CD4-positive, alpha-beta memory T cell (primary cell): ENCODE data around the gene ITCH. TPM values are rescaled to one million over a fixed set of nuclear protein-coding genes. Genes with fewer than 3 reads are reported as not detected.

ENCODE experiments used
- CTCF ChIA-PET: fragments of 350-600 bp; sonication (Branson Sonifier 250); formaldehyde crosslinking; loops from one replicate; lab custom pipeline; 2021; ENCODE audit warnings: inconsistent platforms; ENCODE audit not compliant: partially characterized antibody; lab: Charles Lee
- POLR2A ChIA-PET: fragments of 350-600 bp; sonication (Branson Sonifier 250); formaldehyde crosslinking; loops from one replicate; lab custom pipeline; 2021; ENCODE audit not compliant: partially characterized antibody; lab: Charles Lee
- DNase-seq, 5 donors: peaks; one replicate each; pipeline versions ENCODE4 v3.0.0 to v3.0.0-alpha.2; 2020 to 2022; ENCODE audit warnings: mixed read lengths in 1 of 5
- H3K27ac ChIP-seq: one replicate; pipeline ENCODE4 v1.7.0; 2013; ENCODE audit warnings: low read depth, low read length
- H3K27me3 ChIP-seq: 2 replicates; pipeline ENCODE4 v1.7.0; 2013; ENCODE audit warnings: mild to moderate bottlenecking, low read length, moderate library complexity; ENCODE audit not compliant: insufficient read depth
- H3K36me3 ChIP-seq: 2 replicates; pipeline ENCODE4 v1.7.0; 2013; ENCODE audit warnings: mild to moderate bottlenecking, low read length, moderate library complexity; ENCODE audit not compliant: insufficient read depth
- H3K4me1 ChIP-seq: 2 replicates; pipeline ENCODE4 v1.7.0; 2013; ENCODE audit warnings: mild to moderate bottlenecking, low read length, moderate library complexity; ENCODE audit not compliant: insufficient read depth
- H3K4me3 ChIP-seq, 2 donors: one replicate each; pipeline ENCODE4 v1.7.0; 2013; ENCODE audit warnings: low read length in 2 of 2, mild to moderate bottlenecking in 1 of 2
- H3K9me3 ChIP-seq, 2 donors: one replicate each; pipeline ENCODE4 v1.7.0; 2013; ENCODE audit warnings: low read length in 2 of 2, control low read depth in 1 of 2; ENCODE audit not compliant: control insufficient read depth in 1 of 2
- H3K27ac Mint-ChIP-seq, 7 donors: one replicate each; pipeline ENCODE4 v1.8.0; 2020 to 2021; ENCODE audit warnings: mixed read lengths in 7 of 7, mild to moderate bottlenecking in 6 of 7, inconsistent platforms in 3 of 7, moderate library complexity in 3 of 7
- H3K27me3 Mint-ChIP-seq, 2 donors: one replicate each; pipeline ENCODE4 v1.8.0; 2020 to 2021; ENCODE audit warnings: mixed read lengths in 2 of 2
- H3K36me3 Mint-ChIP-seq, 2 donors: one replicate each; pipeline ENCODE4 v1.8.0; 2020 to 2021; ENCODE audit warnings: mixed read lengths in 2 of 2, inconsistent platforms in 1 of 2, mild to moderate bottlenecking in 1 of 2
- H3K4me1 Mint-ChIP-seq, 4 donors: one replicate each; pipeline ENCODE4 v1.8.0; 2020 to 2021; ENCODE audit warnings: mixed read lengths in 4 of 4, mild to moderate bottlenecking in 1 of 4
- H3K4me3 Mint-ChIP-seq, 8 donors: one replicate each; pipeline ENCODE4 v1.8.0; 2020 to 2021; ENCODE audit warnings: mixed read lengths in 8 of 8, mild to moderate bottlenecking in 7 of 8, moderate library complexity in 6 of 8, inconsistent platforms in 3 of 8
- H3K9me3 Mint-ChIP-seq, 8 donors: one replicate each; pipeline ENCODE4 v1.8.0; 2020 to 2021; ENCODE audit warnings: mixed read lengths in 8 of 8, mild to moderate bottlenecking in 5 of 8, inconsistent platforms in 3 of 8, moderate library complexity in 1 of 8
- intact Hi-C: fragments of 100-400 bp; cut with micrococcal nuclease; formaldehyde crosslinking; loops from one replicate; pipeline ENCODE4 v1.15.1; 2023
- polyA plus RNA-seq, 2 donors: library from polyadenylated mRNA; unstranded; fragments of 300-500 nt; fragmentation: Illumina TruSeq; gene quantifications; one replicate each; pipeline ENCODE4 v1.2.3, GENCODE V29; 2021
- total RNA-seq, 2 experiments: library from RNA; stranded (reverse); gene quantifications; one replicate each; pipeline ENCODE4 v1.2.3, GENCODE V29; 2021

Gene ITCH
- total and polyA plus RNA-seq, 4 experiments from 2014 or later = 9.7 to 68.9 (median 42.2) TPM

DNA sequence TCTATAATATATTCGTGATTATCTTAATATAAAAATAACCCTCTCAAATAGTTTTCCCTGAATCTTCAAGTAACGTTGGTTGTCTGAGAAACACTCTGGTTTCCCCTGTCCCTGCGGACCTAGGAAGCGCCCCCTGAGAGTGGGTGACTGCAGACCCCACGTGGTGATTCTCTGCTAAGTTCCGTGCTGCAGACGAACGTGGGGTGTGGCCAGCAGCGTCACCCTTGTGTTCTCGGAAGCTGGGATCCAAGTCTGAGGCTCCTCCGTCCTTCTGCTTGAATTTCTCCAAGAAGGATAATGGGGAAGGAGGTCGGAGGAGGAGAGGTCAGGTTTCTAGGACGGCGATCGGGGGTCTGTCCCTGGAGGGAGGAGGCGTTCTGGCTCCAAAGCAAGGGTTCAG is 178.8 kb downstream of the ITCH start:
- peaks cover 14 to 35% of the 10 kb centered on the region in 2 donors for H3K36me3 Mint-ChIP-seq
- Histone ChIP-seq H3K27ac (peak overlapping the region; percentile 77), H3K36me3 (peaks cover 10% of the 10 kb centered on the region), H3K9me3 (no peaks in the 10 kb centered on the region), H3K4me3 (no peak overlapping the region), H3K4me1 (peaks cover 46% of the 10 kb centered on the region), H3K27me3 (no peaks in the 10 kb centered on the region)
- no peaks in the 10 kb centered on the region for H3K9me3 Mint-ChIP-seq
- ChIA-PET CTCF (interaction anchor here (10.0 kb wide), 1 partner anchor 165 kb away, joined by 148 read pairs; the partner anchor contains the start of gene TP53INP2), POLR2A (interaction anchor here (1.1 kb wide), 1 partner anchor 19 kb away, joined by 3 read pairs; no protein-coding TSS in a partner anchor)
- DNase-seq = no peak
- H3K27ac Mint-ChIP-seq = peak overlapping the region; percentile 88 to 95 (median 91)
- no peaks in the 10 kb centered on the region for H3K27me3 Mint-ChIP-seq
- intact Hi-C loops = no loop called here
- peak overlapping the region in 5 of 8 donors; percentile 20 to 74 (median 55) for H3K4me3 Mint-ChIP-seq
- H3K4me1 Mint-ChIP-seq = peaks cover 26 to 59% (median 47%) of the 10 kb centered on the region in 4 donors

DNA sequence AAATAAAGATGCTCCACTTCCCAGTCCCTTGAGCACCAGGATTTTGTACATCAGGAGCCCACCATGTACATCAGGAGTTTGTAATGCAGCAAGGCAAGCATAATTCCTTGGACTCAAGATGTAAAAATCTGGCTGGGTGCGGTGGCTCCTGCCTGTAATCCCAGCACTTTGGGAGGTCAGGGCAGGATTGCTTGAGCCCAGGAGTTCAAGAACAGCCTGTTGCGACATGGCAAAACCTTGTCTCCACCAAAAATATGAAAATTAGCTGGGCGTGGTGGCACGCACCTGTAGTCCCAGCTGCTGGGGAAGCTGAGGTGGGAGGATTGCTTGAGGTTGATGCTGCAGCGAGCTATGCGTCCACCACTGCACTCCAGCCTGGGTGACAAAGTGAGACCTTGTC is 179.4 kb downstream of the ITCH start:
- Histone ChIP-seq H3K36me3 (peaks cover 7% of the 10 kb centered on the region), H3K4me3 (no peak overlapping the region), H3K27ac (peak overlapping the region; percentile 77), H3K4me1 (peaks cover 46% of the 10 kb centered on the region), H3K27me3 (no peaks in the 10 kb centered on the region), H3K9me3 (no peaks in the 10 kb centered on the region)
- no peaks in the 10 kb centered on the region for H3K9me3 Mint-ChIP-seq
- peak overlapping the region; percentile 88 to 95 (median 91) for H3K27ac Mint-ChIP-seq
- H3K27me3 Mint-ChIP-seq = no peaks in the 10 kb centered on the region
- peaks cover 22 to 54% (median 43%) of the 10 kb centered on the region in 4 donors for H3K4me1 Mint-ChIP-seq
- peaks cover 9 to 30% of the 10 kb centered on the region in 2 donors for H3K36me3 Mint-ChIP-seq
- DNase-seq = no peak
- POLR2A ChIA-PET = interaction anchor here (0.7 to 1.1 kb wide), 3 partner anchors 16 to 168 kb away, joined by 3 to 4 read pairs (median 3); partner anchors contain the start of gene MAP1LC3A
- CTCF ChIA-PET = interaction anchor here (0.7 to 10.0 kb wide), 2 partner anchors 143 to 165 kb away, joined by 3 to 148 read pairs; partner anchors contain the start of gene TP53INP2
- intact Hi-C loops = no loop called here
- no peak overlapping the region for H3K4me3 Mint-ChIP-seq

DNA sequence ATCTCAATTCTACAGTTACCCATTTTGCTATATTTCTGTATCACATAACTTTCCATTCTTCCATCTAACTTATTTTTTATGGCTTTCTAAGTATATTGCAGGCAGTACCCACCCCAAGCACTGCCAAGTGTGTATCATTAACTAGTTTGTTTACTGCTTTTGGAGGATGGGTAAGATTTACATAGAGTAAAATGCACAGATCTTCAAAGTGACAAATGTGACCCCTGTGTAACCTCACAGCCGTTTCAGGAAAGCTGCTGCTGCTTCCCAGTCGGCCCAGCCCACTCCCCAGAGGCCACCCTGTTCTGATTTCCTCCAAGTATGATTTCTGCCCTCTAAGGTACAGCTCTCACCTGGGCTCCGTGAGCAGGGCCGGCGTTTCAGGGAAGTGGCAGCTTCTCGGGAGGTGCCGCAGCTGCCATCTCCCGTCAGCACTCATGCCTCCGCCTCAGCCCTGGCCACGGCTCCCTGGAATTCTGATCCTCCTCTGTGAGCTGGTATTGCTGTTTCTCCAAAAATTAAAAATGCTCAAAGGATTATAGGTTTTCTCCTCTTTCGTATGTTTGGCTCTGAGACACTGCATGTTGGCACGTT is 180.5 kb downstream of the ITCH start:
- no peaks in the 10 kb centered on the region for H3K9me3 Mint-ChIP-seq
- POLR2A ChIA-PET = interaction anchor here (1.2 to 1.8 kb wide), 3 partner anchors 14 to 28 kb away, joined by 3 to 5 read pairs (median 4); partner anchors contain the start of gene DYNLRB1
- peaks cover 46% of the 10 kb centered on the region for H3K4me1 ChIP-seq

DNA sequence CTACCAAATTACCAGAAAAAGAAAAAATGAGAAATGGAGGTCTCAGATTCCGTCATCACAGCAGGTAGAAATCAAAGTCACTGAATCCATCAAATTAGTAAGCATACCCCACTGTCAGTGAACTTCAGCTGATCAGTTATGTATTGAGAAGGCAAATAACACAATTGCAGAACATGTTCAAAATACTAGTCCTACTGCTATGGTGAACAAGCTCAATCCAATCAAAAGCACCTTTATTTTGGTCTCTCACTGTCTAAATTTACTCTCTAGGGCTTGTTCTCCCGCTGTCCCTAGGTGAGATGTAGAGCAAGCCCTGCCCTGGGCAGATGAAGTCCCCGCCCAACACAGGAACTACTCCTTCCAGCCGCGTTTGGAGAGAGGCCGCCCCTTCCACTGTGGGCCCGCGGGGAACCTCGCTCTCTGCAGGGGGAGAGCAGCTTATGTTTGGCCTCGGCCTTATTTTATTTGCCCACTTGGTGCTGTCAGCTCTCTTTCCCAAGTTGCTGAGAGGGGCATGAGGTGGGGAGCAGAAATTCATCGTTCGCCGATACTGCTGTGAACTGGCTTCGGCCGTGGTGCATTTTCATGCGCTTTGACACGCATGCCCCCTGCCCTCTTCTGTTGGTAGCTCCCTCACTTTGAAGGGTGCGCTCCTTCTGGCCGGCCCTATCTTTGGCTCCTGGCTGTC is 181.2 kb downstream of the ITCH start:
- ChIA-PET CTCF (interaction anchor here (1.0 to 10.0 kb wide), 3 partner anchors 8 to 225 kb away, joined by 3 to 148 read pairs (median 5); partner anchors contain the start of gene TP53INP2), POLR2A (interaction anchor here (1.2 to 1.8 kb wide), 4 partner anchors 13 to 181 kb away, joined by 3 to 5 read pairs (median 4); partner anchors contain the start of genes DYNLRB1 and ITCH)
- Histone ChIP-seq H3K36me3 (peaks cover 7% of the 10 kb centered on the region), H3K4me1 (peaks cover 46% of the 10 kb centered on the region), H3K9me3 (no peaks in the 10 kb centered on the region), H3K27ac (no peak overlapping the region), H3K27me3 (no peaks in the 10 kb centered on the region), H3K4me3 (no peak overlapping the region)
- intact Hi-C loops = loop anchor here (2.0 kb wide), 1 partner anchor 15 kb away; the partner anchor contains the start of gene MAP1LC3A
- Mint-ChIP-seq H3K27me3 (no peaks in the 10 kb centered on the region), H3K27ac (peak overlapping the region; percentile 23 to 85 (median 70)), H3K4me3 (peak overlapping the region; percentile 31 to 79 (median 66)), H3K9me3 (no peaks in the 10 kb centered on the region), H3K4me1 (peaks cover 22 to 59% (median 40%) of the 10 kb centered on the region in 4 donors), H3K36me3 (peaks cover 8 to 20% of the 10 kb centered on the region in 2 donors)
- no peak for DNase-seq

More for the DNA sequence above, 180.5 kb downstream of the ITCH start:
- DNase-seq = no peak
- CTCF ChIA-PET = interaction anchor here (10.0 kb wide), 1 partner anchor 163 kb away, joined by 148 read pairs; the partner anchor contains the start of gene TP53INP2
- Histone ChIP-seq H3K36me3 (peaks cover 7% of the 10 kb centered on the region), H3K9me3 (no peaks in the 10 kb centered on the region), H3K27ac (no peak overlapping the region), H3K27me3 (no peaks in the 10 kb centered on the region), H3K4me3 (no peak overlapping the region)
- intact Hi-C loops = loop anchor here (2.0 kb wide), 1 partner anchor 15 kb away; the partner anchor contains the start of gene MAP1LC3A
- Mint-ChIP-seq H3K4me1 (peaks cover 22 to 59% (median 40%) of the 10 kb centered on the region in 4 donors), H3K27ac (peak overlapping the region in 6 of 7 donors; percentile 23 to 77 (median 54)), H3K27me3 (no peaks in the 10 kb centered on the region), H3K4me3 (peak overlapping the region in 3 of 8 donors; percentile 72 to 79 (median 75)), H3K36me3 (peaks cover 8 to 26% of the 10 kb centered on the region in 2 donors)

DNA sequence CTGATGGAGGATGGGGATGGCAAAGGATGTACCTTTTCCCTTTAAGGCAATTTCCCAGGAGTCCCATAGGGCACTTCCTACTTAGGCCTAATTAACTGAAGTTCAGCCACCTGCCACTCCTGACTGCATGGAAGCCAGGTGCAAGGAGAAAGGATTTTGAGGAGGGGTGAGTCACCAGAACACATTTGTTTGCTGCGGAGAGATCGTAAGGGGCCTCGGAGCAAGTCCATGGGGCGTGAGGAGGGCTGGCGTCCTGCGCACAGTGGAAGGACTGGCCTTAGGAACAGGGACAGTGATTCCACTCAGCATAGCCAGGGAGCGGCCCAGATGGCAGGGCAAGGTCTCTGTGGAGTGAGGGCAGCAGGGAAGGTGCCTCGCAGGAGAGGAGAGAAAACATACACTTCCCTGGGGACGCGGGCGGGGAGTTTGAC is 183.7 kb downstream of the ITCH start:
- no peak overlapping the region for H3K27ac ChIP-seq
- H3K9me3 ChIP-seq = no peaks in the 10 kb centered on the region
- no peaks in the 10 kb centered on the region for H3K27me3 Mint-ChIP-seq
- no peak overlapping the region for H3K4me3 Mint-ChIP-seq
- intact Hi-C loops = no loop called here
- peak overlapping the region in 3 of 7 donors; percentile 42 to 68 (median 42) for H3K27ac Mint-ChIP-seq
- H3K4me1 ChIP-seq = peaks cover 25% of the 10 kb centered on the region
- no peak for DNase-seq
- ChIA-PET POLR2A (no interaction called here), CTCF (interaction anchor here (1.2 to 1.4 kb wide), 2 partner anchors 8 to 9 kb away, joined by 3 read pairs; no protein-coding TSS in a partner anchor)
- H3K4me1 Mint-ChIP-seq = peaks cover 9 to 39% (median 24%) of the 10 kb centered on the region in 4 donors
- no peaks in the 10 kb centered on the region for H3K27me3 ChIP-seq
- H3K36me3 ChIP-seq = no peaks in the 10 kb centered on the region
- H3K36me3 Mint-ChIP-seq = no peaks in the 10 kb centered on the region
- no peaks in the 10 kb centered on the region for H3K9me3 Mint-ChIP-seq
- H3K4me3 ChIP-seq = no peak overlapping the region

DNA sequence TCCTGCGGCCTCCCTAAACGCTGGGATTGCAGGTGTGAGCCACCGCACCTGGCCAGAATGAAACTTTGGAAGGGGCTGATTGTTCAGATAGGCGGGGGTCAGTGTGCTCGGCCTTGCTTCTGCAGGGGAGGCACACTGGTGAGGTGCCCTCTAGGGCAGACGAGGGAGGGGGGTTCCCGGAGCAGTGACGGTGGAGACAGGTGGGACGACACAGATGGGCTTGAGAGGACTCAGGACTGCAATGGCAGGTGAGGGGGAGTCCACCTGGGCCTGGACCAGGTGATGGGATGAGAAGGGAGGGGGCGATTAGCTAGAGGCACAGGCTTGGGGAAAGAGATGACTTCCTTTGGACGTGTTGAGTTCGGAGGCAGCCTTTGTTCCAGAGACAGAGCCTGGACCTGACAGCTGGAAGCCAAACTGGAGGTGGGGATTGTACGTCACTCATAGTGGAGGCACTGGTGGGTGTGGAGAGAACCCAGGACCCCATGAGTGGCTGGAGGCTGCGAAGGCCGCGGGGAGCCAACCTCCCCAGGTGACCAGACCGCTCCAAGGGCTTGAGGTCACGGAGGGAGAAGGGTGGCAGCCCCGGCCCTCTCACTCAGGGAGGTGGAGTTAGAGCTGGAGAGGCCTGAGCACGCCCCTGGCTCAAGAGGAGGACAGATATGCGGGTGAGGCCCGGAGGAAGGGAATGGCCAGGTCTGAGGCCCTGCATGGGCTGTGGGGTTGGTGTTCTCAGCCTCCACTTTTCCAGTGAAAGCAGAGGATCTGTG is 185.0 kb downstream of the ITCH start:
- H3K27me3 Mint-ChIP-seq = no peaks in the 10 kb centered on the region
- no peaks in the 10 kb centered on the region for H3K9me3 Mint-ChIP-seq
- Histone ChIP-seq H3K36me3 (no peaks in the 10 kb centered on the region), H3K4me1 (peaks cover 15% of the 10 kb centered on the region), H3K27me3 (no peaks in the 10 kb centered on the region), H3K4me3 (no peak overlapping the region), H3K9me3 (no peaks in the 10 kb centered on the region), H3K27ac (no peak overlapping the region)
- ChIA-PET POLR2A (interaction anchor here (0.6 to 1.0 kb wide), 2 partner anchors 11 to 31 kb away, joined by 3 read pairs; partner anchors contain the start of genes DYNLRB1 and MAP1LC3A), CTCF (interaction anchor here (1.2 kb wide), 1 partner anchor 10 kb away, joined by 3 read pairs; no protein-coding TSS in a partner anchor)
- peak overlapping the region in 2 of 7 donors; percentile 46 to 68 for H3K27ac Mint-ChIP-seq
- no peak for DNase-seq
- no peak overlapping the region for H3K4me3 Mint-ChIP-seq
- intact Hi-C loops = no loop called here
- no peaks in the 10 kb centered on the region for H3K36me3 Mint-ChIP-seq
- peaks cover 7 to 28% (median 17%) of the 10 kb centered on the region in 4 donors for H3K4me1 Mint-ChIP-seq
